ENCODE data around the gene CCDC192.

The CCDC192 gene

DNA sequence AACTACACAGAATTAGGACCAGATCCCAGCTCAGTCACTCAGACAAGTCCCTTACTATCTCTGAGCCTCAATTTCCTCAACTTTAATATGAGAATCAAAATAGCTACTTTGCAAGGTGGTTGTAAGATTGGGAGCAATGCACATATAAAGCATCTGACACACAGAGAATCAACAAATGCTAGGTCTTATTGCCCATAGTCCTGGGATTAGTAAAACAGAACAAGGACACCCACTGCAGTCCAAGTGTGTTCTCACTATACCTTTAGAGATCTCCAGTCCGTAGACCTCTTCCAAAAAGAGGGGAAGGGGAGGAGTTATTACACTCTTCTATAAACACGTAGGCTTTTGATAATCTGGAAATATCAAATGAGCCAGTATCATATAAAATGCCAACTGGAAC is 190.0 kb downstream of the CCDC192 start:
- DNase-seq: no peak

DNA sequence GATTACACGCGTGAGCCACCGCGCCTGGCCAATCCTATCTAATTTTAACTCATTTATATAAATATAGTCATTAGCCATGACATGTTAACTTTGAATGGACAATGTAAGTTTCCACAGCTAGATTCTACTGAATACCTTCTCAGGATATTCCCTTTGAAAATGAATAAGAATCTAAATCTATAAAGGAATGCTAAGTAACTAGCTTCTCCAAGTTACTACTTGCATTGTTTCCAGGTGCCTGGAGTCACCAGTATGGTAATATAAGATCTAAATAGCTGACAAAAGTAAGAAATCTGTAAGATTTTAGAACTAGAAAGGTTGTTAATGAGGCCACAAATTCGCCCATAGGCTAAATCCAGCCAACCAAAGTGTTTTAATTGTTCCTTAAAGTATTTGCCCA is 191.3 kb downstream of the CCDC192 start:
- DNase-seq: no peak

DNA sequence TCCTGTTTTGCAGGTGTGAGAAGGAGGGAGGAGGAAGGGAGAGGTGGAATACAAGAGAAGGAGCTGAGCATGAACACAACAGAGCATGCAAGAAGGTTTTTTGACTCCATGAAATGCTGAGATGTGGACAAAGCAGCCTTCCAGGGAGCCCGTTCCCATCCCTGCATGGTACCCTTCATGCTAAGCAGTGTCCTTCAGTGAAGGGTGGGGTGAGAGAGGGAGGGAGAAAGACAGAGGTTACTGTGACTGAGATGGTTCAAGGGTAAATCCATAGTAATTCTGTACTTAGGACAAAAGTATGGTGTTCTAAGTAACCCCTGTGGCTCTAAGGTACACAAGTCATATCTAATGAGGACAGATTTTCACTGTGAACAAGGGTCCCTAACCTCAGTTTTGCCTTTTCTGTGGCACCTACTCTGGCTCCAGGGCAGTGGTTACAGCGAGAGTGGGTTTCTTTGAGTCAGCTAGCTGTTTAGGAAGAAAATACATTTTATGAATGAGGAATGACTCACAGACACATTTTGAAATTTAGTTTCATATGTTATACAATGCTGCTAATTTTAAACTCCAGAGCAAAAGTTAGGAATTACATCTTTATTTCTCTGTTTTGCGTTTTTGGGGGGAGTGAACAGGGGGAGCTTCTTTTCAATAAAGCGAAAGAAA is 195.5 kb downstream of the CCDC192 start:
- DNase-seq: no peak

DNA sequence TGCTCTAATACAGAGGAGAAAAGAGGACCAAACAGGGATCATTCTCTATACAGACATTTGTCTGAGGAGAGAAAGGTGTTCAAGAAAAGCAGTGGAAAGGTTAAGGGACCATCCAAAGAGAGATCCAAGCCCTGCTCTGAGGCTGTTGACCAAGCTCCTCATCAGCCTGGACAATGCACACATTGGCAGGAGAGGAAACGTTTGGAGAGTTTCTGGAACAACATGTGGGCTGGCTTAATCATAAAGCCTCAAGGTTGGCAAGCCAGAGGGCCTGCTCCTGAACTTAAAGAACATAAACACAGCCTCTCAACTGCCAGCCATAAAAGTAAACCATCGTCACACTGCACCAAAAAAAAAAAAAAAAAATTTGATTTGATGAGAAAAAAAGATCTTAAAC is 196.0 kb downstream of the CCDC192 start:
- no peak for DNase-seq

DNA sequence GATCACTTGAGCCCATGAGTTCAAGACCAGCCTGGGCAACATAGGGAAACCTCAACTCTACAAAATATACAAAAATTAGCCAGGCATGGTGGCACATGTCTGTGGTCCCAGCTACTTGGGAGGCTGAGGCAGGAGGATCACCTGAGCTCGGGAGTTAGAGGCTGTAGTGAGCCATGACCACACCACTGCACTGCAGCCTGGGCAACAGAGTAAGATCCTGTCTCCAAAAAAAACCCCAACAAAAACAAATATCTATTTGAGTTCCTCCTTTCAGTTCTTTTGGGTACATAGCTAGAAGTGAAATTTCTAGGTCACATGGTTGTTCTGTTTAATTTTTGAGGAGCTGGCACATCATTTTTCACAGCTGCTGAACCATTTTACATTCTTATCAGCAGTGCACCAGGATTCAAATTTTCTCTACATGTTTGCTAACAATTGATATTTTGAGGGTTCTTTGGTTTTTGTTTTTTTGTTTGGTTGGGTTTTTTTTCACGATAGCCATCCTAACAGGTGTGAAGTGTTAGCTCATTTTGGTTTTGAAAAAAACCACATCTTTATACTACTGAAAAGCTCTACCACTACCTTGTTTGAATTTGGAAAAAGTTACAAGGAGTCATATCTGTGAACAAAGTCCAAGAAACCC is 203.5 kb downstream of the CCDC192 start:
- no peak for DNase-seq

DNA sequence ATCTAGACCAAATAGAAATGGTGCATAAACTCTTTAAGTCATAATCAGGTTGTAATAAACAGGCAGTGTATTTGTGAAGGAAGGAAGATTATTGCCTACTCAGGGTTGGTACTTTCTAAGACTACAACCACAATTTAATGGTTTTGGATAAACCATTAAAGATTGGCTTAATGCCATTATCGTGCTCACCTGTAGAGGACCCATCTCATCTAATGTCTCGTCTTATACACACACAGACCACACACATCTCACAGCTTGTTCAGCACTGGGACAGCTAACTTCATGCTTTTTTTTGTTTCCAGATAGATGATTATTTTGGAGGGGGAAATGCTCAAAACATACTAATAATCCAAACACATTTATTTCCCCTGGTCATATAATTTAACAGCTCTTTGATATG is 204.7 kb downstream of the CCDC192 start:
- no peak for DNase-seq

DNA sequence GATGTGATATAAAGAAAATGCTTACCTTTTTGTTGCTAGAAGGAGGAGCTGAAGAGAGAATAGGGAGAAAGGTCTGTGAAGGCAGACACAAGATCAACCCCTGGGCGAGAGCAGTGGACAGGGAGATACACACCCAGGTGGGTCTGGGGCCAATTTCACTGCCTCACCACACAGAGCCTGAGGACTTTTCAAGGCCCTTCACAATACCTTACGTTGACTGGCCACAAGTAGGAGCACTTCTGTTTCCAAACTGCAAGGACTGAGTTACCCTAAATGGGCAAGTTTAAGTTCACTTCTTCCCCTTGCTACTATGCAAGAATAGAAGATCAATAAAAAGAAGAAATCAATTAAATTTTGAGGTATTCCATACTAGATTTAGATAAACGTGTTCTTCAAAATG is 205.9 kb downstream of the CCDC192 start:
- peak; percentile 16 for DNase-seq

DNA sequence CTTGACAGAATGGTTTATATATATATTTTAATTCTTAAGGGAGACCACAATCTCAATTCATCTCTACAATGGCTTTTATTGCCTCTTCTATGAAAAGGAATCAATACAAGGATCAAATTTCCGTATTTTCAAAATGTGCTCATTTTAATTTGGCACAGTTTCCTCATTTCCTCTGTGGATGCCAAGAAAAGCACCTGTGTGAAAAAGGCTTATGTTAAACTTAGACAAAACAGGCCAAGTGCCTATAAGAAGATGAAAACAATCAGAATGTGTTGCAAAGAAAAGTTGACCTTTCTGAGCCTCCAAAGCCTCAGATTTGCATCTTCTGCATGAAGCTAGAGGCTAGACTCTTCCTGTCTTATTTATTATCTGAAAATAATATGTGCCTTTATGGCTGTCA is 206.6 kb downstream of the CCDC192 start:
- no peak for DNase-seq

DNA sequence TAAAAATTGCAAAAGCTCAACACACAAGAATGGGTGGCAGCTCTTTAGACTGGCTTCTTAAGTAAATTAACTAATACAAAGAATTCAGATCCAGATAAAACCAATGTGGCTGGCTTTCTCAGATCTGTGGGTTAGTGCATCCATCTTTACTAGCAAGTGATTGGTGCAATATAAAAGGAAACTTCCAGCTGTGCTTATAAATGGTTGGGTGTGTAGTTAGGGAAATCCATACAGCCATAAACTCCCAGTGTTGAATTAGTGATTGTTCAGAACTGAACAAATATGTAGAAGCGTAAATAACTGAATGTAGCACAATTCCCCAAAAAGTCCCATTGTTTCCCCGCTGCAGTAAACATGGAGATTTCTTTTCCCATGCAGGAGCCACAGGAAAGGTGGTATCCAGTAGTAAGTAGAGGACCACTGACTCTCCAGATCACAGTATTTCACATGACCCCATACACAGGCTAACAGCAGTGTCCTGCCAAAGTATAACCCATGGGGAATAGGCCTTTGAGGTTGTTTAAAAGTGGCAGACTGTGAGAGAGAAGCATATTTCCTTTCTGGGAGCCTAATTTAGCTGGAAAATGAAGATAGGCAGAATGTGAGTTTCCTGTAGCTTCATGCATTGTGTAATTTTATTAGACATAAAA is 207.2 kb downstream of the CCDC192 start:
- DNase-seq: no peak

DNA sequence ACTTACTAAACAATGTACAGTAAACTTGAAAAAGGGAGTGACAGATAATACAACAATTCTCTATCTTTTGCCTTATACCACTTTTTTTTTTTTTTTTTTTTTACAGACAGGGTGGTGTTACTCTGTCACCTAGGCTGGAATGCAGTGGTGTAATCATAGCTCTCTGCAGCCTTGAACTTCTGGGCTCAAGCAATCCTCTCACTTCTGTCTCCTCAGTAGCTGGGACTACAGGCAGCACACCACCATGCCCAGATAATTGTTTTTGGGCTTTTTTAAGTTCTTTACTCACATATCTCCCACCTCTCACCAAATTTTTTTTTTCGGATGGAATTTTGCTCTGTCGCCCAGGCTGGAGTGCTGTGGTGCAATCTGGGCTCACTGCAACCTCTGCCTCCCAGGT is 208.4 kb downstream of the CCDC192 start:
- DNase-seq: no peak

DNA sequence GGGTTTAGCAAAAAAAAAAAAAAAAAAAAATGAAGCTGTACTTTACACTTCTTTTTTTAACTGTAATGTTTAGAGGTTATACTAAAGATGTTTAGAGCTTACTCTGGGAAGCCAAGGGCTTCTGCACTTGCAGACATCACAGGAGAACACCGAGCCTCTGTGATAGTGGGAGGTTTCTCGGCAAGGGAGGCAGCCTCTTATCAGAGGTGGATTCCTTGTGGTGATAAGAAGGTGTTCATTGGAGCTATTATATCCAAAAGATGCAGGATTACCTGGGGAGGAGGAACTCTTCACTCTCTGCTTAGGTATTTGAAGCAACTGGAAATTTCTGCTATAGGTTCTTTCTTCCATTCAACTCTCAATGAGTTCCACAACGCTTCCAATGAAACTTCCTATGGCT is 209.2 kb downstream of the CCDC192 start:
- no peak for DNase-seq

DNA sequence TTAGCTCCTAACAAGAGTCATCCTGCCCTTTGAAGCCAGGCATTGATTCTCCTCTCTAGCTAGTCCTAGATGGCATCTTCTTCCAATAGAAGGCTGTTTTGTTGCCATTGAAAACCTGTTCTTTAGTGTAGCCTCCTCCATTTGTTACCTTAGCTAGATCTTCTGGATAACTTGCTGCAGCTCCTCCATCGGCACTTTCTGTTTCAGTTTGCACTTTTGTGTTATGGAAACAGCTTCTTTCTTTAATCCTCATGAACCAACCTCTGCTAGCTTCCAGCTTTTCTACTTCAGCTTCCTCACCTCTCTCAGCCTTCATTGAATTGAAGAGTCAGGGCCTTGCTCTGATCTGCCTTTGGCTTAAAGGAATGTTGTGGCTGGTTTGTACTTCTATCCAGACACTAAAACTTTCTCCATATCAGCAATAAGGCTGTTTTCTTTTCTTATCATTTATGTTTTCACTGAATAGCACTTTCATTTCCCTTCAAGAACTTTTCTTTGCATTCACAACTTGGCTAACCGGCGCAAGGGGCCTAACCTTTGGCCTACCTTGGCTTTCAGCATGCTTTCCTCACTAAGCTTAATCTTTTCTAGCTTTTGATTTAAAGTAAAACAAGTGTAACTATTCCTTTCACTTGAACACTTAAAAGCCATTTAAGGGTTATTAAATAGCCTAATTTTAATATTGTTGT is 213.8 kb downstream of the CCDC192 start:
- DNase-seq: no peak

DNA sequence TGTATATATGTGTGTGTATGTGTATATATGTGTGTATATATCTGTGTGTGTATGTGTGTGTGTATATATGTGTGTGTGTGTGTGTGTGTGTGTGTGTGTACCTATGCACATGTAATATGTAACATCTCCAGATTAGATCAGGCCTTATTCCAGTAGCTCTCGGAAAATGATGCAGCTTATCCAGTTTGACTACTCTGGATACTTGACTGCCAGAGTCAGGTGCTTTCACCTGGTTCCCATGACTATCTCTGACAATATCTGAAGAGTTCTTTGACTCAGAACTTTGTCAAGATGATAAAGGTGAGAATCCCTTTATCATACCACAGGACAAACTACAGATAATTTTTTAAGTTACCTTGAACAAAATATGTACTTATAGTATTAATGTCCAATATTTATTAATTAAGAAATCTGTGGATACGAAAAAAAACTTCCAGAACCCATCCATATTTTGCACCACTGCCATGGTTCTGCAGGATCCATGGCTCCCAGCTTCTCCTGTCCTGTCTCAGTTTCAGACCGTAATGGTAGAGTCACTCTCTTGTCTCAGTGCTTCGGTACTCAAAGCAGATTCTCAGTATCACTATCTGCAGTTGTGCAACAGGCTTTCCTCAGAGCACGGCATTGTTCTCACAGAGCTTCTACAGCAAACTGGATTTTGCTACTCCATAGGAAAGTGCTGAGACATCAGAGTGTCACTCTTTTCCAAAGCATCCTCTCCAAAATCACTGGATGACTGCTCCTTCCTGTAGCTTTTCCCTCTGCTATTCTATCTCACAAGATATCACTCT is 216.0 kb downstream of the CCDC192 start:
- no peak for DNase-seq

DNA sequence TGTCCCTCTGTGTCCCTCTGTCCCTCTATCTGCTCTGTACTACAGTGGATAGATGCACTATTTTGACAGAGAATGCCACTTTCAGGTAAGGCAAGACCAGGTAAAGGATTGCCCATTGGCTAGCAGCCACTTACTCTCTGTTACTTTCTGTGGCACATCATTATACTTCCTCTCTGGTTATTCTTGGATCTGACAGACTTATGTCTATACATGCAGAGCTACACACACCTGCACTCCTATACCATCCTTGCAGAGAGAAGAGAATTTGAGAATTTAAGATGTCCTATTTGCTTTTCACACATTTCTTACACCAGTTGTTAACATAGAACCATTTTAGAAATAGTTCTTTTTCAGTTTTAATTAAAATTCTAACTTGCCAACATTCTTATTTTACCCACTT is 216.6 kb downstream of the CCDC192 start:
- DNase-seq: no peak

DNA sequence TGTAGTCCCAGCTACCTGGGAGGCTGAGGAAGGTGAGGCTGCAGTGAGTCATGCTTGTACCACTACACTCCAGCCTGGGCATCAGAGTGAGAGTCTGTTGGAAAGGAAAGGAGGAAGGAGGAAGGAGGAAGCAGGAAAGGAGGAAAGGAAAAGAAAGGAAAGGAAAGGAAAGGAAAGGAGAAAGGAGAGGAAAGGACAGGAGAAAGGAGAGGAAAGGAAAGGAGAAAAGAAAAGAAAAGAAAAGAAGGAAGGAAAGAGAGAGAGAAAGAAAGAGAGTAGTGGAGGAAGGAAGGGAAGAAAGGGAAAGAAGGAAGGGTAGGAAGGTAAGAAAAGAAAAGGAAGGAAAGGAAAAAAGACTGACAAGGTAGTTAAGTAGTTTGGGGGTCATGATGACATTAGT is 217.7 kb downstream of the CCDC192 start:
- no peak for DNase-seq

DNA sequence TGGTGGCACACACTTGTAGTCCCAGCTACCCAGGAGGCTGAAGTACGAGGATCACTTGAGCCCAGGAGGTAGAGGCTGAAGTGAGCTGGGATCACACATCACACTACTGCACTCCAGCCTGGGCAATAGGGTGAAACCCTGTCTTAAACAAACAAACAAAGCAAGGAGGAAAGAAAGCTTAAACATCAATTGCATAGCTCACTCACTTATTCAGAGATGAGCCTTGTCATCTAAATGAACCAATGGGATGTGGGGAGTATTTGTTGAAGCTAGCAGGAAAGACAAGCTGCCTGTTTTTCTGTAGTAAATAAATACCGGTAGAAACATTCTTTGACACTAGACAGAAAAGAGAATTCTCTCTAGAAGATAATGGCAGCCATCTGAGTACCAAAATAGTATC is 219.4 kb downstream of the CCDC192 start:
- DNase-seq: no peak

DNA sequence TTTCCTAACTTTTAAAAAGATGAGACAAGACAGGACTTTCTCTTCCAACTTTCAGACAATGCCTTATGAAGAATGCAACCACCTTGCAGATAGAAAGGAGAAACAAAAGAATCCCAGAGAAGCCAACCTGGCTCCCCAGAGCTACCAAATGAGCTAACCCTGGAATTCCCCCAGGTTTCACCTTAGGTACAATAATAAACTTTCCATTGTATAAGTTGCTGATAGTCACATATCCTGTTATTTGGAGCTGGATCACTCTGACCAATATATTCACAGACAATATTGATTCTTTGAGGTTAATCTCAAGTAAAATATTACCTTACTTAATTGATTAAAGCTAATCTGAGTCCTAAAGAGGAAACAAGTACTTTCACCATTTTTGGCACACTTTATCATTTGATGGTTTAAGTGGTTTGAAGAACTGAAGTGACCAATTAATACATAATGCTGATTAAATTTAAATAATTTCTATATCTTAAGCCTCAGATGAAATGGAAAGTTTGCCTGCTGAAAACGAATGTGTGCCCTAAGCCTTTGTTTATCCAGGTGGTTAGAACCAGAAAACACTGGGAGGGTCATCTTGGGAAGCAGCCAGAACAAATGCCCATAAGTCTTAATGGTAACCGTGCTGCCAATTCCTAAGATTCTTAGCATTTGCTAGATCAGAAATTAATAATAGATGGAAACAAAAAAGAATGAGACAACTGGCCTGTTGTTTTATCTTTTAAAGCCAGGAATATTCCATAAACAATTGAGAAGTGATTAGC is 220.8 kb downstream of the CCDC192 start:
- DNase-seq: no peak

DNA sequence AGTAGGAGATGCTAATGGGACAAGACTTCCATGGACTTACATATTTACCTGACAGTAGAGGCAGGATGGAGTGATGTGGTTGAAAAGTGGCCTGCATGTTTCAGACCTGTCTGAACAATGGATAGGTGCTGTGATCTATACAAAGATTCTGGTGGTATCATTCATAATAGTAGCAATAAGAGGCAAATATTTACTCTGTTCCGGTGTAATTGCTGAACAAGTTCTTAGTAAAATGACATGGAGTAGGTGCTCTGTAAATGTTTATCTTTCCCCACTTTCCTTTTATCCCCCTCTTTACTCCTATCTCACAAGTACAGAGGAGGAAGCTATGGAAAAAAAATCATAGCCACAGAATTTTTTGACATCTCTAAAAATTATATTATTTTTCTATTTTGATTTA is 221.4 kb downstream of the CCDC192 start:
- no peak for DNase-seq

DNA sequence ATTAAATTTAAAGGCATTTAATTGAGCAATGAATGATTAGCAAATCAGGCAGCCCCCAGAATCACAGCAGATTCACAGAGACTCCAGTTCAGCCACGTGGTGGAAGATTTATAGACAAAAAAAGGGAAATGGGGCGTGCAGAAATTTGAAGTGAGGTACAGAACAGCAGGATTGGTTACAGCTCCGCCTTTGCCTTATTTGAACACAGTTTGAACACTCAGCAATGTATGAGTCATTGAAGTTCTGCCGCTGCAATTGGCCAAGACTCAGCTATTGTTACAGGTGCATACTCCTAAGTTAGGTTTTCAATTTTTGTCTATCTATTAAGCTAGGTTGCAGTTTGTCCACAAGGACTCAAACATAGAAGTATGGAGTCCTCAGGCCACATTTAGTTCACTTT is 222.7 kb downstream of the CCDC192 start:
- DNase-seq: no peak

DNA sequence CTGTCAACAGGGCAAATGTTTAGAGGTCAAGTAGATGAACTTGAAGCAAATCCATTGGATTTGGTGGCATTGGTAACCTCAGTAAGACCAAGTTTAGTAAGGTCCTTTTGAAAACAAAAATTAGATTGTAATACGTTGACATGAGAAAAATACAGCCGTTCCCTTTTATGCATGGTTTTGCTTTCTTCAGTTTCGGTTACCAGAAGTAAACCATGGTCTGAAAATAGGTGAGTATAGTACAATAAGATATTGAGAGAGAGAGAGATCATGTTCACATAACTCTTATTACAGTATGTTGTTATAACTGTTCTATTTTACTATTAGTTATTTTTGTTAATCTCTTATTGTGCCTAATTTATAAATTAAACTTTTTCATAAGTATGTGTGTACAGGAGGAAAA is 223.8 kb downstream of the CCDC192 start:
- no peak for DNase-seq

DNA sequence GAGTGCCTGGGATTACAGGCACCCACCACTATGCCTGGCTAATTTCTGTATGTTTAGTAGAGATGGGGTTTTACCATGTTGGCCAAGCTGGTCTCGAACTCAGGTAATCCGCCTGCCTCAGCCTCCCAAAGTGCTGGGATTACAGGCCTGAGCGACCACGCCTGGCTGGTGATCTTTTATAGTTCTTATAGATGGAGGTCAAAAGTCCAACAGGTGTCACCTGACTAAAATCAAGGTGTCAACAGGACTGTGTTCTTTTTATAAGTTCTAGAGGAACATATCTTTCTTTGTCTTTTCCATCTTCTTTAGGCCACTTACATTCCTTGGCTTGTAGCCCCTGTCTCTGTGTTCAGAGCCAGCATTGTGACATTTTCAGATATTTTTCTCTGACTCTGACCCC is 224.9 kb downstream of the CCDC192 start:
- no peak for DNase-seq

DNA sequence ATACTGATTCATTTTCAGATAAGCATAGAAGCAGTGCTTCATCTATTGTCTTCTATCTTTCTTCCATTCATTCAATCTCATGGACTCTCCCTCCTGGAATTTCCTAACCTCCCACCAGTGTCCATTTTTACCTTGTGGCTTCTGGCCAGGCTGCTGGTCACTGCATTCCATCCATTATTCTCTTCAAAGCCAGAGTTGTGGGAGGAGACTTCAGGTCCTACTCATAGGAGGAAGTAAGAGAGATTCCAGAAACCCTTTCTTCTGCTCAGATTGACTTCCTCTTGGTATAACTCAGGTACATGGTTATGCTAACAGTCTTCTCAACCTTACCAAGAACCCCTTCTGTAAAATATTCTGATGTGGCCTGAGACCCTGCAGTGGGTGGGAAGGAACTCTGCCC is 227.1 kb downstream of the CCDC192 start:
- DNase-seq: no peak

All from NCI-H1694 treated with DMSO at 0.1 percent for 48 hours (cell line).